OCI-M2 (cell line): Measurements from ENCODE around the gene SERPINA5.

Experiments used
- DNase-seq: peaks from one replicate; lab custom pipeline; 2025; ENCODE audit not compliant: unreplicated experiment; lab: John Stamatoyannopoulos, UW

Gene SERPINA5

GRCh38 chr14:94548999-94549985, 31.9 kb upstream of the SERPINA5 start:
- DNase-seq = no peak

- DNase-seq = no peak
Observed at GRCh38 chr14:94550041-94550440, 31.2 kb upstream of the SERPINA5 start.

GRCh38 chr14:94555991-94556390, 25.2 kb upstream of the SERPINA5 start:
- no peak for DNase-seq

- DNase-seq = no peak
Observed at GRCh38 chr14:94557327-94557726, 23.9 kb upstream of the SERPINA5 start.

- no peak for DNase-seq
Observed at GRCh38 chr14:94558842-94559241, 22.4 kb upstream of the SERPINA5 start.

GRCh38 chr14:94559638-94560290, 21.5 kb upstream of the SERPINA5 start:
- DNase-seq = no peak

GRCh38 chr14:94560291-94560665, 20.9 kb upstream of the SERPINA5 start:
- no peak for DNase-seq

GRCh38 chr14:94560751-94561655, 20.2 kb upstream of the SERPINA5 start, which contains the start of gene SERPINA4:
Gene SERPINA4, plus strand, starts transcription at chr14:94561442. Its CDS starts 2,041 bp downstream, at chr14:94563483.
- no peak for DNase-seq

- no peak for DNase-seq
Observed at GRCh38 chr14:94561656-94562010, 19.6 kb upstream of the SERPINA5 start.

- no peak for DNase-seq
Observed at GRCh38 chr14:94562022-94562421, 19.2 kb upstream of the SERPINA5 start.

- no peak for DNase-seq
Observed at GRCh38 chr14:94562941-94563883, 18.0 kb upstream of the SERPINA5 start.

- no peak for DNase-seq
Observed at GRCh38 chr14:94564381-94564780, 16.8 kb upstream of the SERPINA5 start.

- no peak for DNase-seq
Observed at GRCh38 chr14:94568186-94568585, 13.0 kb upstream of the SERPINA5 start.

GRCh38 chr14:94569381-94570001, 11.7 kb upstream of the SERPINA5 start:
- DNase-seq = no peak

GRCh38 chr14:94570002-94570400, 11.2 kb upstream of the SERPINA5 start:
- no peak for DNase-seq

- no peak for DNase-seq
Observed at GRCh38 chr14:94570440-94570839, 10.8 kb upstream of the SERPINA5 start.

GRCh38 chr14:94571395-94571794, 9.8 kb upstream of the SERPINA5 start:
- no peak for DNase-seq

- DNase-seq = no peak
Observed at GRCh38 chr14:94571950-94572349, 9.3 kb upstream of the SERPINA5 start.

GRCh38 chr14:94572637-94573303, 8.5 kb upstream of the SERPINA5 start:
- DNase-seq = no peak
